AG04450 (cell line): Measurements from ENCODE around the gene PGK2. TPM values are rescaled to one million over a fixed set of nuclear protein-coding genes. Genes with fewer than 3 reads are reported as not detected.

Source experiments
- CTCF ChIA-PET: fragments of 300-600, 350-600 bp; formaldehyde crosslinking; extraction: SDS; loops from one replicate; lab custom pipeline; 2022; ENCODE audit warnings: antibody characterized with exemption, inconsistent platforms; lab: Charles Lee
- POLR2A ChIA-PET: fragments of 350-600 bp; formaldehyde crosslinking; extraction: SDS; loops from one replicate; lab custom pipeline; 2021; ENCODE audit warnings: antibody characterized with exemption, inconsistent platforms; lab: Yijun Ruan, JAX
- DNase-seq: peaks from one replicate; pipeline ENCODE4 v3.0.0-alpha.2; 2011; ENCODE audit warnings: low read depth, low spot score
- H3K27ac ChIP-seq: one replicate; pipeline ENCODE4 v1.5.1; 2012; ENCODE audit warnings: low read depth, low read length, control low read depth
- H3K27me3 ChIP-seq: one replicate; pipeline ENCODE4 v1.6.0; 2012; ENCODE audit warnings: low read length; ENCODE audit not compliant: control insufficient read depth, insufficient read depth
- H3K4me3 ChIP-seq: 2 replicates; pipeline ENCODE4 v1.5.1; 2011; ENCODE audit warnings: mild to moderate bottlenecking, low read depth, low read length, control low read depth
- H3K9me3 ChIP-seq: 2 replicates; pipeline ENCODE4 v1.5.1; 2012; ENCODE audit warnings: low read length; ENCODE audit not compliant: control insufficient read depth, insufficient read depth
- polyA minus RNA-seq: library from RNA; depleted of rRNA, polyadenylated mRNA; stranded (reverse); fragments of >200 nt; gene quantifications from 2 replicates; pipeline ENCODE4 v1.2.3, GENCODE V29; 2011; rRNA and poly(A)+ RNA removed
- polyA plus RNA-seq: library from polyadenylated mRNA; depleted of rRNA; stranded (reverse); fragments of >200 nt; gene quantifications from 2 replicates; pipeline ENCODE4 v1.2.3, GENCODE V29; 2011; rRNA removed
- TF ChIP-seq, protein P1 (sequence below): IDR thresholded peaks from 2 replicates; pipeline ENCODE4 v1.5.1; 2011; ENCODE audit warnings: low read depth, low read length, control low read depth, inconsistent platforms

Gene PGK2
- polyA plus RNA-seq = not detected in 2 replicates
- not detected in 2 replicates for polyA minus RNA-seq

DNA sequence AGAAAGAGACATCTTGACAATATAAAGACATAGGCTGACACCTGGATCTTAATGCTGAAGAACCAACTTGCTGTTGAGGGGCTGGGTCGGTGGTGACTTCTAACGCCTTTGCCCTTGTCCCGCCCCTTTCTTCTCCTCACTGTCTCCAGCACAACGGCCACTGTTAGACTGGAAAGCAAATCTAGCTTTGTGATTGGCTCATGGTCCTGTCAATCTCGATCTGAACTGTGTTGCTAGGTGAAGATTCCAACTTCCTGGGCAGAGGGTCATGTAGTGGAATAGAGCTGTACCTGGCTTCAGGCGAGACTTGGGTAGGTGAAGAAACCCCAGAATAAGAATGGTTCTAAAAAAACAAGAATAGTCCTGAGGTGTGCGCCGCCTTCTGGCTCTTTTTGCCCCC is at the start of gene PGK2:
PGK2 (minus strand) TSS at position 110 of the 400 bp plus-strand sequence; CDS start at position 12, 98 bp downstream.
- TF ChIP-seq, protein P1, sequence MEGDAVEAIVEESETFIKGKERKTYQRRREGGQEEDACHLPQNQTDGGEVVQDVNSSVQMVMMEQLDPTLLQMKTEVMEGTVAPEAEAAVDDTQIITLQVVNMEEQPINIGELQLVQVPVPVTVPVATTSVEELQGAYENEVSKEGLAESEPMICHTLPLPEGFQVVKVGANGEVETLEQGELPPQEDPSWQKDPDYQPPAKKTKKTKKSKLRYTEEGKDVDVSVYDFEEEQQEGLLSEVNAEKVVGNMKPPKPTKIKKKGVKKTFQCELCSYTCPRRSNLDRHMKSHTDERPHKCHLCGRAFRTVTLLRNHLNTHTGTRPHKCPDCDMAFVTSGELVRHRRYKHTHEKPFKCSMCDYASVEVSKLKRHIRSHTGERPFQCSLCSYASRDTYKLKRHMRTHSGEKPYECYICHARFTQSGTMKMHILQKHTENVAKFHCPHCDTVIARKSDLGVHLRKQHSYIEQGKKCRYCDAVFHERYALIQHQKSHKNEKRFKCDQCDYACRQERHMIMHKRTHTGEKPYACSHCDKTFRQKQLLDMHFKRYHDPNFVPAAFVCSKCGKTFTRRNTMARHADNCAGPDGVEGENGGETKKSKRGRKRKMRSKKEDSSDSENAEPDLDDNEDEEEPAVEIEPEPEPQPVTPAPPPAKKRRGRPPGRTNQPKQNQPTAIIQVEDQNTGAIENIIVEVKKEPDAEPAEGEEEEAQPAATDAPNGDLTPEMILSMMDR = no peak
- ChIA-PET POLR2A (no interaction called here), CTCF (no interaction called here)
- Histone ChIP-seq H3K27ac (no peak within 1 kb of the TSS), H3K4me3 (no peak within 1 kb of the TSS), H3K9me3 (no peaks in the 10 kb centered on the region; the same call in 1 of the 2 replicates), H3K27me3 (no peaks in the 10 kb centered on the region)
- DNase-seq = no peak

DNA sequence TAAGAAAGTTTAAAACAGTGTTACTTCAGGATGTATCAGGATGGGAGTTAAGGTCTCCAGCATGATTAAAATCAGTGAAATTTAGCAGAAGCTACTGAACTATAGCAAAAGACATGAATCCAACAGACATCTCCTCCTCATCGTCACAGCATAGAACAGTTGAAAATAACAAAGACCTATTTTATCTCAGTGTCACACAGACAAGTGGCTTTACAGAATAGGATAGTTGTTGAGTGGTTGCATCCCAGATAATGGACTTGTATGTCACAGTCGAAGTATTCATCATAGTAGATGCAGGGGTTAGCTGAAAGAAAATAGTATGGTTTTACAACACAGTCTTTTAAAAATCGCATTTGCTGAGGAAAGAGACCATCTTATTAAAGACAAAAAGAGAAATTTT is 48.1 kb upstream of the PGK2 start:
- TF ChIP-seq, protein P1 = no peak
- CTCF ChIA-PET = no interaction called here
- Histone ChIP-seq H3K9me3 (no peaks in the 10 kb centered on the region), H3K27me3 (no peaks in the 10 kb centered on the region), H3K27ac (no peak overlapping the region), H3K4me3 (no peak overlapping the region)
- no peak for DNase-seq
- POLR2A ChIA-PET = no interaction called here

DNA sequence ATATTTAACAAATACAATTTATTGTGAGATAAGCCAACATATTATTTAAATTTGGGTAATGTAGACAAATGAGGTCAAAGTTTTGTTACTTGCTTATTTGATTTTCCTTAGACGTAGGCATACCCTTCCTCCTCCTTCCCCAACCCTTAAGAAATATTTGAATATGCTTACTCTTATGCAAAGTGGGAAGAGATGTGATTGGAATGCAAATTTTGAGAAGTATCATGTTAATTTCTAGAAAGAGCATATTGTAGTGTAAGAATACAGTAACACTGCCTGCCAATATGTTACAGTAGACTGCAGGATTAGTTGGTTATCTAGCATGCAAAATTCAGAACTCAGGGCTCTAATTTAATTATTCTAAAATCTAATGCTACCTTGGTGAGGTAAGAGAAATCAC is 46.3 kb upstream of the PGK2 start:
- Histone ChIP-seq H3K27me3 (no peaks in the 10 kb centered on the region), H3K9me3 (no peaks in the 10 kb centered on the region), H3K27ac (no peak overlapping the region), H3K4me3 (no peak overlapping the region)
- POLR2A ChIA-PET = no interaction called here
- CTCF ChIA-PET = no interaction called here
- TF ChIP-seq, protein P1 = no peak
- no peak for DNase-seq

DNA sequence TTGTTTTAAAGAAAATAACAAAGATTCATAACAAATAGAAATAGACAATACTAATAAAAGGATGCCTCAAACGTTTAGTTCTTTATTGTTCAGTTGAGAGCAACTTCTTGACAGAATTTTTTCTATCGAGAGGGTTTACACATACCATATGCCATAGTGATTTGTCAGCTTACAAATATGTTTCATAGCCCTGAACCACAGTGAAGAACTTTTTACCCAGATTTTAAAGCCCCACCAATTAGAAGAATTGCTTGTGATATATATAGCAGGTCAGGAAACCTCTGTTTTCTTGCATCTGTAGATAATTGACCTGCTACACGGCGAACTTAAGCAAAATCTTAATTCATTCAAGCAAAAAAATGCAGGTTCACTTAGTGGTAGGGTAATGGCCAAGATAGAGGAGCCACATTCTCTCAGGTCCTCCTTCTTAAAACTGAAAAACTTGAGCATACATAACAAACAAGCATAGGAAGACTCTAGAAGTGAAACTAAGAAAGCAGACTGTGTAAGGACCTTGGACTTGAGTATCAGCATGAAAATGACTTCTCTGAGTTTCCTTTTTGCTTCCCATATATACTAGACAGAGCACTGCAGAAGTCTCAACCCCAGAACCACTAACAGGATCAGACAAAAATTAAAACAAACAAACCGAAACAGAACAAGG is 39.8 kb upstream of the PGK2 start:
- ChIA-PET POLR2A (no interaction called here), CTCF (no interaction called here)
- TF ChIP-seq, protein P1 = no peak
- Histone ChIP-seq H3K27ac (no peak overlapping the region), H3K4me3 (no peak overlapping the region), H3K27me3 (no peaks in the 10 kb centered on the region), H3K9me3 (no peaks in the 10 kb centered on the region)
- no peak for DNase-seq

DNA sequence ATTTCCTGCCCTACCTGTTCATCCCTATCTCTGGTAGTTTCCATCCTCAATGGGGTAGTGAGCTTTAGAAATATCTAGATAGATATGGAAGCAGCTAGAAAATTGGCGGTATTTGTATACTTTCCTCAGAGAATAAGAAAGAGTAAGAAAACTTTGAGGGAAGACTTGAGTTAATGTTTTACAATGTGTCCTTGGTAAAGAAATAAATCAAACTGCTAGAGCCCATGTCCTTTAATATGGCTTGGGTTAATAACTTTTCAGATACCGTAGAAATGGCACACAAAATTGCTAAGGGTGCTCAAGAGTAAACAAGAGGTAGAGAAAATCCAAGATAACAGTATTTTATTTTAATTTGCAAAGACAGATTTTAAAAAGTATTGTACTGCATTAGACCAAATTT is 28.1 kb upstream of the PGK2 start:
- TF ChIP-seq, protein P1 = no peak
- Histone ChIP-seq H3K27ac (no peak overlapping the region), H3K9me3 (no peaks in the 10 kb centered on the region), H3K4me3 (no peak overlapping the region), H3K27me3 (no peaks in the 10 kb centered on the region)
- ChIA-PET CTCF (interaction anchor here (1.4 kb wide), 1 partner anchor 14 kb away, joined by 3 read pairs; no protein-coding TSS in a partner anchor), POLR2A (no interaction called here)
- DNase-seq = no peak
